Parathyroid adenoma (tissue), 2 donors: ENCODE results near the gene ADAMTSL1.

Experiments used
- H2AFZ ChIP-seq: fragments of 300-600 bp; sonication (generic); one replicate; pipeline ENCODE4 v1.7.0; 2017; ENCODE audit warnings: antibody characterized with exemption, mild to moderate bottlenecking
- H3K27ac ChIP-seq: fragments of 300-600 bp; sonication (generic); one replicate; pipeline ENCODE4 v1.7.0; 2017
- H3K27me3 ChIP-seq: fragments of 300-600 bp; sonication (generic); one replicate; pipeline ENCODE4 v1.7.0; 2017; ENCODE audit warnings: low read length; ENCODE audit not compliant: control insufficient read depth, insufficient read depth
- H3K36me3 ChIP-seq: fragments of 300-600 bp; sonication (generic); one replicate; pipeline ENCODE4 v1.7.0; 2017; ENCODE audit warnings: low read length; ENCODE audit not compliant: control insufficient read depth, insufficient read depth
- H3K4me1 ChIP-seq: fragments of 300-600 bp; sonication (generic); one replicate; pipeline ENCODE4 v1.7.0; 2017; ENCODE audit warnings: control low read depth
- H3K4me2 ChIP-seq: fragments of 300-600 bp; sonication (generic); one replicate; pipeline ENCODE4 v1.7.0; 2017; ENCODE audit warnings: low read length
- H3K4me3 ChIP-seq: fragments of 300-600 bp; sonication (generic); one replicate; pipeline ENCODE4 v1.7.0; 2017; ENCODE audit warnings: low read depth, low read length
- H3K79me2 ChIP-seq: fragments of 300-600 bp; sonication (generic); one replicate; pipeline ENCODE4 v1.7.0; 2017; ENCODE audit warnings: control low read depth
- H3K9ac ChIP-seq: fragments of 300-600 bp; sonication (generic); one replicate; pipeline ENCODE4 v1.7.0; 2017; ENCODE audit warnings: mild to moderate bottlenecking
- H3K9me3 ChIP-seq: fragments of 300-600 bp; sonication (generic); one replicate; pipeline ENCODE4 v1.7.0; 2017; ENCODE audit warnings: low read length; ENCODE audit not compliant: control insufficient read depth
- CTCF ChIP-seq: fragments of 300-600 bp; sonication (generic); IDR thresholded peaks from one replicate; pipeline ENCODE4 v1.7.0; 2017; ENCODE audit warnings: antibody characterized with exemption, mild to moderate bottlenecking
- donor health status: primary hyperparathyroidism.

ADAMTSL1 gene

GRCh38 chr9:18608371-18608770 is 134.4 kb downstream of the ADAMTSL1 start:
- H3K27ac ChIP-seq = no peak overlapping the region
- H3K9ac ChIP-seq = no peak overlapping the region

GRCh38 chr9:18610956-18611355 is 137.0 kb downstream of the ADAMTSL1 start:
- Histone ChIP-seq H3K36me3 (no peaks in the 10 kb centered on the region), H3K4me1 (no peaks in the 10 kb centered on the region), H2AFZ (no peak overlapping the region), H3K4me2 (no peak overlapping the region), H3K9ac (no peak overlapping the region), H3K4me3 (no peak overlapping the region), H3K27ac (no peak overlapping the region), H3K9me3 (no peaks in the 10 kb centered on the region), H3K27me3 (no peaks in the 10 kb centered on the region), H3K79me2 (no peaks in the 10 kb centered on the region)
- TF ChIP-seq CTCF = no peak

More at GRCh38 chr9:18608371-18608770, 134.4 kb downstream of the ADAMTSL1 start:
- Histone ChIP-seq H3K4me2 (no peak overlapping the region), H2AFZ (no peak overlapping the region), H3K4me3 (no peak overlapping the region), H3K36me3 (no peaks in the 10 kb centered on the region), H3K9me3 (no peaks in the 10 kb centered on the region), H3K4me1 (no peaks in the 10 kb centered on the region), H3K79me2 (no peaks in the 10 kb centered on the region), H3K27me3 (no peaks in the 10 kb centered on the region)
- TF ChIP-seq CTCF = no peak

- Histone ChIP-seq H3K79me2 (no peaks in the 10 kb centered on the region), H3K9me3 (no peaks in the 10 kb centered on the region), H2AFZ (no peak overlapping the region), H3K27me3 (no peaks in the 10 kb centered on the region), H3K27ac (no peak overlapping the region), H3K9ac (no peak overlapping the region), H3K4me3 (no peak overlapping the region), H3K4me2 (no peak overlapping the region), H3K4me1 (no peaks in the 10 kb centered on the region), H3K36me3 (no peaks in the 10 kb centered on the region)
- no peak for TF ChIP-seq CTCF
Observed at GRCh38 chr9:18611971-18612370, 138.0 kb downstream of the ADAMTSL1 start.

- H3K36me3 ChIP-seq = no peaks in the 10 kb centered on the region
- H3K27me3 ChIP-seq = no peaks in the 10 kb centered on the region
- H3K4me2 ChIP-seq = no peak overlapping the region
- H2AFZ ChIP-seq = peak overlapping the region; percentile 22
- no peak for TF ChIP-seq CTCF
- H3K79me2 ChIP-seq = no peaks in the 10 kb centered on the region
- no peak overlapping the region for H3K4me3 ChIP-seq
- H3K9me3 ChIP-seq = no peaks in the 10 kb centered on the region
- H3K27ac ChIP-seq = no peak overlapping the region
- no peaks in the 10 kb centered on the region for H3K4me1 ChIP-seq
- no peak overlapping the region for H3K9ac ChIP-seq
Observed at GRCh38 chr9:18614116-18614515, 140.2 kb downstream of the ADAMTSL1 start.

GRCh38 chr9:18614651-18615050 is 140.7 kb downstream of the ADAMTSL1 start:
- peak overlapping the region; percentile 22 for H2AFZ ChIP-seq
- no peak for TF ChIP-seq CTCF
- H3K4me1 ChIP-seq = no peaks in the 10 kb centered on the region
- H3K27ac ChIP-seq = no peak overlapping the region
- H3K79me2 ChIP-seq = no peaks in the 10 kb centered on the region
- H3K4me3 ChIP-seq = no peak overlapping the region
- H3K9ac ChIP-seq = no peak overlapping the region
- no peaks in the 10 kb centered on the region for H3K27me3 ChIP-seq
- no peak overlapping the region for H3K4me2 ChIP-seq
- no peaks in the 10 kb centered on the region for H3K36me3 ChIP-seq
- H3K9me3 ChIP-seq = no peaks in the 10 kb centered on the region
